K562 (cell line): ENCODE data around the gene PPY. TPM values are rescaled to one million over a fixed set of nuclear protein-coding genes. Genes with fewer than 3 reads are reported as not detected.

ENCODE experiments used
- BDP1 ChIP-seq: IDR thresholded peaks from 3 replicates; pipeline ENCODE4 v1.6.1; 2011; ENCODE audit not compliant: insufficient read length, insufficient read depth
- CBX3 ChIP-seq, 2 experiments: IDR thresholded peaks; 1 replicate in 1 of 2; 2 replicates in 1 of 2; pipeline ENCODE4 v1.6.1; 2012; ENCODE audit warnings: inconsistent platforms in 2 of 2, low read length in 2 of 2, borderline replicate concordance in 1 of 2, control low read depth in 1 of 2
- CLOCK ChIP-seq: fragments of 250-450 bp; sonication (Bioruptor Pico); IDR thresholded peaks from 2 replicates; pipeline ENCODE4 v1.4.0; 2020; ENCODE audit warnings: mild to moderate bottlenecking, moderate library complexity, borderline replicate concordance
- CXXC5 ChIP-seq: fragments of 250-450 bp; sonication (Bioruptor Pico); IDR thresholded peaks from 2 replicates; pipeline ENCODE4 v1.8.0; 2022; ENCODE audit warnings: inconsistent platforms, mild to moderate bottlenecking, moderate library complexity
- HDAC3 ChIP-seq: fragments of 450-650 bp; IDR thresholded peaks from 2 replicates; pipeline ENCODE4 v1.6.1; 2018; ENCODE audit warnings: borderline replicate concordance, mild to moderate bottlenecking, moderate library complexity; ENCODE audit not compliant: partially characterized antibody
- ILF3 ChIP-seq: fragments of 450-650 bp; IDR thresholded peaks from 2 replicates; pipeline ENCODE4 v1.6.1; 2018; ENCODE audit warnings: antibody characterized with exemption, mild to moderate bottlenecking, moderate library complexity, borderline replicate concordance
- MEF2D ChIP-seq: conservative IDR thresholded peaks from 2 replicates; pipeline ENCODE4 v1.6.1; 2016; ENCODE audit warnings: low read depth, missing genetic modification characterization, missing compliant biosample characterization
- MIER1 ChIP-seq: fragments of 450-650 bp; IDR thresholded peaks from 2 replicates; pipeline ENCODE4 v1.6.1; 2016; ENCODE audit warnings: antibody characterized with exemption, mild to moderate bottlenecking, low read depth
- MTA2 ChIP-seq: fragments of 450-650 bp; IDR thresholded peaks from 2 replicates; pipeline ENCODE4 v1.6.1; 2016; ENCODE audit warnings: low read depth
- PRMT5 ChIP-seq: sonication (generic); formaldehyde crosslinking; IDR thresholded peaks from 2 replicates; pipeline ENCODE4 v1.5.0; 2020; ENCODE audit warnings: missing genetic modification reagents
- RAD51 ChIP-seq: fragments of 450-650 bp; IDR thresholded peaks from 2 replicates; pipeline ENCODE4 v1.7.1; 2016; ENCODE audit warnings: low read depth, mild to moderate bottlenecking, borderline replicate concordance
- RBM17 ChIP-seq: fragments of 200-400 bp; formaldehyde crosslinking; IDR thresholded peaks from 2 replicates; pipeline ENCODE4 v1.6.1; 2017; ENCODE audit warnings: low read depth, mild to moderate bottlenecking, low read length, borderline replicate concordance
- SLC30A9 ChIP-seq: fragments of 250-450 bp; sonication (Bioruptor Pico); IDR thresholded peaks from 2 replicates; pipeline ENCODE4 v1.8.0; 2022; ENCODE audit warnings: mild to moderate bottlenecking, moderate library complexity
- SMAD1 ChIP-seq: fragments of 150-350 bp; IDR thresholded peaks from 2 replicates; pipeline ENCODE4 v1.6.1; 2014; ENCODE audit warnings: low read length, low read depth; ENCODE audit not compliant: partially characterized antibody
- SMARCE1 ChIP-seq: fragments of 450-650 bp; IDR thresholded peaks from 2 replicates; pipeline ENCODE4 v1.7.1; 2016; ENCODE audit warnings: mild to moderate bottlenecking
- TAL1 ChIP-seq: fragments of 450-650 bp; IDR thresholded peaks from 2 replicates; pipeline ENCODE4 v1.6.1; 2016; ENCODE audit warnings: mild to moderate bottlenecking
- TCF3 ChIP-seq: sonication (generic); formaldehyde crosslinking; IDR thresholded peaks from 2 replicates; pipeline ENCODE4 v1.4.0; 2020; ENCODE audit warnings: mild to moderate bottlenecking, missing genetic modification reagents
- TRIM28 ChIP-seq: fragments of 450-650 bp; IDR thresholded peaks from 2 replicates; pipeline ENCODE4 v1.6.1; 2017
- ZBTB7A ChIP-seq: IDR thresholded peaks from 2 replicates; pipeline ENCODE4 v1.6.1; 2011; ENCODE audit warnings: low read depth, mild to moderate bottlenecking, low read length, moderate library complexity, borderline replicate concordance; ENCODE audit not compliant: control insufficient read depth
- ZC3H11A ChIP-seq: IDR thresholded peaks from 2 replicates; pipeline ENCODE4 v1.6.1; 2012; ENCODE audit warnings: low read depth, low read length, improper control_type of control experiment
- ZNF134 ChIP-seq: fragments of 250-450 bp; sonication (Bioruptor Pico); conservative IDR thresholded peaks from 2 replicates; pipeline ENCODE4 v1.4.0; 2020
- ZNF175 ChIP-seq: fragments of 200-800 bp; sonication (Bioruptor generic); IDR thresholded peaks from 2 replicates; pipeline ENCODE4 v1.6.1; 2016; ENCODE audit warnings: low read depth, mild to moderate bottlenecking, missing genetic modification characterization, missing compliant biosample characterization
- ZNF184 ChIP-seq: sonication (generic); formaldehyde crosslinking; IDR thresholded peaks from 2 replicates; pipeline ENCODE4 v1.5.0; 2020; ENCODE audit warnings: missing genetic modification reagents
- ZNF354B ChIP-seq: fragments of 250-450 bp; sonication (Bioruptor Pico); IDR thresholded peaks from 2 replicates; pipeline ENCODE4 v1.4.0; 2020
- ZNF384 ChIP-seq: IDR thresholded peaks from 2 replicates; pipeline ENCODE4 v1.6.1; 2012; ENCODE audit warnings: low read depth, low read length, improper control_type of control experiment
- ZNF449 ChIP-seq: fragments of 250-450 bp; sonication (Bioruptor Pico); IDR thresholded peaks from 2 replicates; pipeline ENCODE4 v1.8.0; 2022; ENCODE audit warnings: moderate library complexity, mild to moderate bottlenecking, inconsistent platforms
- ZNF707 ChIP-seq: fragments of 250-450 bp; sonication (Bioruptor Pico); conservative IDR thresholded peaks from 2 replicates; pipeline ENCODE4 v1.8.0; 2022; ENCODE audit warnings: inconsistent platforms, mild to moderate bottlenecking, moderate library complexity
- polyA plus RNA-seq, 8 experiments: library from polyadenylated mRNA; depleted of rRNA in 4 of 8; stranded (reverse) in 5 of 8; unstranded in 3 of 8; fragments of >200 nt; fragmentation: Nextera tagmentation in 2 of 8; fragmentation: Illumina TruSeq in 1 of 8; extraction: Ambion mirVana in 2 of 8; extraction: Trizol in 1 of 8; gene quantifications; 2 replicates each; pipeline versions ENCODE4 v1.2.1 to v1.2.3, GENCODE V29; 2011 to 2014; ENCODE audit warnings: inconsistent platforms in 1 of 8, missing spikeins in 1 of 8
- total RNA-seq, 7 experiments: library from RNA; depleted of rRNA in 6 of 7; stranded (reverse); fragments of >200 nt in 6 of 7; fragmentation: Illumina TruSeq in 2 of 7; extraction: Trizol in 2 of 7; gene quantifications; 2 replicates each; pipeline versions ENCODE4 v1.2.1 to v1.2.3, GENCODE V29; 2011 to 2021; ENCODE audit warnings: low replicate concordance in 1 of 7

Gene PPY
- total and polyA plus RNA-seq, 9 of the 15 experiments (the other 6 are each of a cell fraction or from before 2014, with no cell fraction given): not detected

DNA sequence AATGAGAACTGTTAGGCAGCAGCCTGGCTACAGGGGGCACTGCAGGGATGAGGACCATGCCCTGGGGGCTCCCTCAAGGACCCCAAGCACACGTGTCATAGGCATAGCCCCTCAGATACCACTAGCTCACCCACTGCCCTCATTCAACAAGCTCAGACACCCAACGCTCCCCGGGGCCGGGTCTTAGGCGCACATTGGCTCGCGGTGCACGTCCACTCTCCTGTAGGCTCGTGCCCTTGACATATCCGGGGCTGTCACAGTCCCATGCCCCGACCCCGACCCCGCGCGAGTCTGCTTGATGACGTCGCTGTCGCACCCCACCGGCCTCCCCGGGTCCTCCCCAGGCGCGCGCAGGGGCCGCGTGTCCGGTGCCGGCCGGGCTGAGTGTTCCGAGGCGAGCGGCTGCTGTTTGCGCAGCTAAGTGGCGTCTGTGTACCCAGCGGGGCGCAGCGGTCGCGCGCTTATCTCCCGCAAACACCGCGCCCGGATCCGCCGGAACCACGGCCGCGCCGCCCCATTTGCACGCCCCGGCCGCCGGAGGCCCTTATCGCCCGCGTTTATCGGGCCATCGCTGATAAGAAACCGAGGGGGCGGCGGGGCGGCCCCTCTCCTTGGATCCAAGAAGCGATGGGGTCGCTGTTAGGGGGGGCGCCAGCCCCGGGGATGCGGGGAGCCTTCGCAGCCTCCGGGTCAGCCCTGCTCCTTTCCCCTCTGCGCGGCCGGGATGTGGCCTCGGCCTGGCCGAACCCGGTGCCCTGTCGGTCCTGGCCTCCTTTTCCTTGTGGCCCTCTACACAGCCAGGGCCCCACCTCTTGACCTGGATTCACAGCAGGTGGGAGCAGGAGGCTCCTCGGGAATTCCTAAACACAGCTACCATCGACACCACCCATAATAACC is 41.5 kb upstream of the PPY start (continued):
- peak; percentile 77 for TF ChIP-seq TCF3
- TF ChIP-seq RBM17: no peak
- TF ChIP-seq MEF2D (tag): no peak
- TF ChIP-seq ZNF175 (CRISPR knock-in tag): no peak
- TF ChIP-seq CXXC5: peak; percentile 95
- no peak for TF ChIP-seq TRIM28
- no peak for TF ChIP-seq ILF3
- TF ChIP-seq PRMT5 (CRISPR knock-in tag): 0 out of 2 replicates have a peak, but pooled peaks have one; percentile 19
- TF ChIP-seq MTA2: peak; percentile 39; the same call in 1 of the 2 replicates
- TF ChIP-seq ZNF449 (CRISPR knock-in tag): no peak
- TF ChIP-seq ZC3H11A: no peak
- peak; percentile 48 for TF ChIP-seq HDAC3
- TF ChIP-seq ZNF384: no peak
- no peak for TF ChIP-seq CLOCK (CRISPR knock-in tag)
- TF ChIP-seq CBX3 (IDR thresholded peaks at IDR 0.05; ENCODE audit: borderline replicate concordance in 1 of 2, low read length in 2 of 2): no peak
- no peak for TF ChIP-seq RAD51
- no peak for TF ChIP-seq ZNF134
- TF ChIP-seq ZNF707: no peak
- no peak for TF ChIP-seq SLC30A9 (CRISPR knock-in tag)
- TF ChIP-seq SMARCE1: peak; percentile 83; the same call in 1 of the 2 replicates
- no peak for TF ChIP-seq BDP1
- peak; percentile 44; the same call in 1 of the 2 replicates for TF ChIP-seq TAL1
- TF ChIP-seq ZNF354B (CRISPR knock-in tag): no peak
- TF ChIP-seq ZNF184 (CRISPR knock-in tag): no peak
- TF ChIP-seq SMAD1: no peak
- TF ChIP-seq MIER1: no peak
- TF ChIP-seq ZBTB7A: peak; percentile 84
